GM18909 (cell line): ENCODE results near the gene LONP2.
"Not testable (repeated sequence)": the region's sequence is repeated elsewhere in the genome, so short reads cannot be mapped to it uniquely, and the experiment has no call there.

Experiments used
- ATAC-seq: cut with Tn5 transposase; IDR thresholded peaks from one replicate; pipeline ENCODE4 v1.9.1; 2021; ENCODE audit warnings: mild to moderate bottlenecking; ENCODE audit not compliant: unreplicated experiment, poor library complexity

The LONP2 gene

GRCh38 chr16:48385253-48386150 is 141.4 kb downstream of the LONP2 start, which contains the start of gene SIAH1:
Gene SIAH1, minus strand, starts transcription at chr16:48385413. Its CDS starts 22,985 bp downstream, at chr16:48362428.
- ATAC-seq = peak; percentile 67

- ATAC-seq = no peak
These were observed 142.6 kb downstream of the LONP2 start for GRCh38 chr16:48386559-48387312.

- ATAC-seq = no peak
These were observed 148.3 kb downstream of the LONP2 start for GRCh38 chr16:48392407-48392806.

GRCh38 chr16:48393485-48394354 is 149.6 kb downstream of the LONP2 start:
- ATAC-seq = no peak

GRCh38 chr16:48394355-48394703 is 150.2 kb downstream of the LONP2 start:
- no peak for ATAC-seq

GRCh38 chr16:48395375-48395774 is 151.3 kb downstream of the LONP2 start:
- ATAC-seq = no peak

GRCh38 chr16:48402547-48402946 is 158.4 kb downstream of the LONP2 start:
- ATAC-seq = not testable (repeated sequence)

GRCh38 chr16:48405153-48405552 is 161.1 kb downstream of the LONP2 start:
- no peak for ATAC-seq

- ATAC-seq = no peak
These were observed 161.8 kb downstream of the LONP2 start for GRCh38 chr16:48405907-48406306.
